Brain microvascular endothelial cell (primary cell): ENCODE data around the gene KDM5B.

ENCODE experiments used
- DNase-seq: peaks from one replicate; pipeline ENCODE4 v3.0.0-alpha.2; 2020
- H3K27ac ChIP-seq: fragments of 250-450 bp; sonication (Bioruptor Pico); 2 replicates; pipeline ENCODE4 v1.5.1; 2020; ENCODE audit warnings: mild to moderate bottlenecking, moderate library complexity
- H3K27me3 ChIP-seq: fragments of 250-450 bp; sonication (Bioruptor Pico); replicated peaks from 2 replicates; pipeline ENCODE4 v1.5.1; 2020; ENCODE audit warnings: mild to moderate bottlenecking
- H3K36me3 ChIP-seq: fragments of 250-450 bp; sonication (Bioruptor Pico); replicated peaks from 2 replicates; pipeline ENCODE4 v1.5.1; 2020; ENCODE audit warnings: mild to moderate bottlenecking
- H3K4me3 ChIP-seq: 2 replicates; pipeline ENCODE4 v1.5.1; 2011; ENCODE audit warnings: low read depth, mild to moderate bottlenecking, control low read depth, low read length, moderate library complexity
- in situ Hi-C: cut with HindIII; loops from 2 replicates; pipeline ENCODE4 v1.10.0; 2017; ENCODE audit warnings: low sequenced_read_pairs, low pct_ligation_motif_present
- TF ChIP-seq, protein P1 (sequence below): IDR thresholded peaks from 2 replicates; pipeline ENCODE4 v1.5.1; 2011; ENCODE audit warnings: low read depth, mild to moderate bottlenecking, moderate library complexity, low read length, control low read depth, inconsistent platforms; ENCODE audit errors: missing control alignments

The KDM5B gene

DNA sequence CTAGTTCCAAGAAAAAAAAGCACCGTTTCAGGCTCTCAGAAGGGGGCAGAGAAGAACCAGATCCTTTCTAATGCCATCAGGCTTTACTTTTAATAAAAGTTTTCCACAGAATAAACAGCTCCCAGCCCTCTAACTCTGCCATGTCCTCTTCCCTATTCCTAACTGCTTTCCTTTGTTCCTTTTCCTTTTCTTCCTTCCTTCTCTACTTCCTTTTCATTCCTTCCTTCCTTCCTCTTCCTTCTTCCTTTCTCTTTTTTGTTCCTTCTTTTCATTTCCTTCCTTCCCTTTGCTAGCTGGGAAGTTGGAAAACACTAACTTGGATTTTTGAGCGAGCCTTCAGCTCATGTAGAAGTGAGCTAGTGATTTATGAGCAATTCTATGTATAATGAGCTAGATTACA lies 46.2 kb downstream of the KDM5B start:
- in situ Hi-C loops: no loop called here
- H3K27me3 ChIP-seq: no peaks in the 10 kb centered on the region
- no peak for DNase-seq
- peaks cover 76% of the 10 kb centered on the region for H3K36me3 ChIP-seq
- no peak overlapping the region for H3K4me3 ChIP-seq
- H3K27ac ChIP-seq: no peak overlapping the region
- TF ChIP-seq, protein P1, sequence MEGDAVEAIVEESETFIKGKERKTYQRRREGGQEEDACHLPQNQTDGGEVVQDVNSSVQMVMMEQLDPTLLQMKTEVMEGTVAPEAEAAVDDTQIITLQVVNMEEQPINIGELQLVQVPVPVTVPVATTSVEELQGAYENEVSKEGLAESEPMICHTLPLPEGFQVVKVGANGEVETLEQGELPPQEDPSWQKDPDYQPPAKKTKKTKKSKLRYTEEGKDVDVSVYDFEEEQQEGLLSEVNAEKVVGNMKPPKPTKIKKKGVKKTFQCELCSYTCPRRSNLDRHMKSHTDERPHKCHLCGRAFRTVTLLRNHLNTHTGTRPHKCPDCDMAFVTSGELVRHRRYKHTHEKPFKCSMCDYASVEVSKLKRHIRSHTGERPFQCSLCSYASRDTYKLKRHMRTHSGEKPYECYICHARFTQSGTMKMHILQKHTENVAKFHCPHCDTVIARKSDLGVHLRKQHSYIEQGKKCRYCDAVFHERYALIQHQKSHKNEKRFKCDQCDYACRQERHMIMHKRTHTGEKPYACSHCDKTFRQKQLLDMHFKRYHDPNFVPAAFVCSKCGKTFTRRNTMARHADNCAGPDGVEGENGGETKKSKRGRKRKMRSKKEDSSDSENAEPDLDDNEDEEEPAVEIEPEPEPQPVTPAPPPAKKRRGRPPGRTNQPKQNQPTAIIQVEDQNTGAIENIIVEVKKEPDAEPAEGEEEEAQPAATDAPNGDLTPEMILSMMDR: no peak

DNA sequence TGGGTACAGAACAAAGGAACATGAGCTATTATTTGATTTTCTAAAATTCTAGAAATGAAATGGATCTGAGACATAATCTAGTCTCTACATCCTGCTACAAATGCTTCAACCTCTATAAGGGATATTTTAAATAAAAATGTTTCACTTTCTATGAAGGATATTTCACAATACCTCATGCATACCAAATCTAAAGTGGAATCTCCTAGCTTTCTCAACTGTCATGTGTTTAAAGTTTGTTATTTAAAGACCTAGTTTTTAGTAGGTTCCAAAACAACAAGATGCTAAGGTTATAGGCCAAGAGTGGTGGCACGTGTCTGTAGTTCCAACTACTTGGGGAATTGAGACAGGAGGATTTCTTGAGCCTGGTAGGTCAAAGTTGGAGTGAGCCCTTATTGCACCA lies 47.6 kb downstream of the KDM5B start:
- TF ChIP-seq, protein P1: no peak
- Histone ChIP-seq H3K27ac (no peak overlapping the region), H3K27me3 (no peaks in the 10 kb centered on the region), H3K36me3 (peaks cover 77% of the 10 kb centered on the region), H3K4me3 (no peak overlapping the region)
- in situ Hi-C loops: no loop called here
- no peak for DNase-seq

DNA sequence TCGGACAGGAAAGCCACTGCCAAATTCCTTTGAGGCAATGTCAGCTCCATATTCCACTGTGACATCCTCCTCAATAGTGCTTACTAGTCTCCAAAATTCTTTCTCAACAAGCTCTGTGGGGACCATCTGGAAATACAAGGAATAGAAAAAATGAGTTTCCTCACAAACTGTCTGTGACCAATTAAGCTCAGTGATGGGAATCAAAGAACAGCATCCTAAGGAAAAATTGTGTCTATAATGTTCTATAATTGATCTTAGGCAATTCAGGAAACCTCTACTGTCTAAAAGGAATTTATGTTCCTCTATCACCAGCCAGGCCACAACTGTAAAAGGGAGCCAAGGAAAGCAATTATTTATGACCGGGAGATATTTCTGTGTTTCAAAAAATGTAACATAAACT lies 51.8 kb downstream of the KDM5B start:
- no peak overlapping the region for H3K27ac ChIP-seq
- H3K4me3 ChIP-seq: no peak overlapping the region
- no peaks in the 10 kb centered on the region for H3K27me3 ChIP-seq
- no peak for DNase-seq
- in situ Hi-C loops: no loop called here
- TF ChIP-seq, protein P1: no peak
- H3K36me3 ChIP-seq: peaks cover 80% of the 10 kb centered on the region

DNA sequence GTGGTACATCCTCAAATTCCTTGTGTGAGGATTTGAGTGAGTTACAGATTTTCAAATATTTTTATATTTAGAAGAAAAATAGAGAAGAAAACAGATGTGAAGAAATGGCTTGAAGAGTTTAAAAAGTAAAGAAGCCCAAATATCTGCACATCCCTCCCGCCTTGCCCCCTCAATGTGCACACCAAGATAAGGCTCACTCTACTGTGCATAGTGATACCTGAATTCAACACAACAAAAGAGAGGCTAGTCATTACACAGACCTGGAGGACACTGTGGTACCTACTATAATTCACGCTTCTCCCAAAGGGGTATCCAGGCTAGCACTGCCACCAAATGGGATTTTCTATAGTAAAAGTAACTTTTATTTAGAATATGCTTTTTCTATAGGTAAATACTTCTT lies 53.9 kb downstream of the KDM5B start:
- in situ Hi-C loops: no loop called here
- DNase-seq: no peak
- Histone ChIP-seq H3K27ac (no peak overlapping the region), H3K4me3 (no peak overlapping the region), H3K27me3 (no peaks in the 10 kb centered on the region), H3K36me3 (peaks cover 86% of the 10 kb centered on the region)
- TF ChIP-seq, protein P1: no peak

DNA sequence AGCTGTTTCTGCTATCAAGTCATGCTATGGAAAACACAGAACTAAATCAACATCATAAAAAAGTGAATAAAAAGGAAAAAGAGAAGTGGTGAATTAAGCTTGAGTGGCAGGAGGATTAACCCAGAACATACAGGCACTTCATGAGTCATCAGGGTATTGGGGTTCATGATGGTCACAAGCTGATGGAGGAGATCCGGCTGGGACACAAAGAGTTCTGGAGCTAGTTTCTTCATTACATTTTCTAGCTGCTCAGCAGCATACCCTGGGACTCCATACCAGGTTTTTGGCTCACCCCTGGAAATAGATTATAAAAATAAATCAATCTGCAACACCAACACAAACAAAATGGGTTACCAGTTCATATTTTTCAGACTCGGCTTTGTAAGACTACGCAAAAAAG lies 55.4 kb downstream of the KDM5B start:
- TF ChIP-seq, protein P1: no peak
- DNase-seq: no peak
- in situ Hi-C loops: no loop called here
- peaks cover 84% of the 10 kb centered on the region for H3K36me3 ChIP-seq
- H3K4me3 ChIP-seq: no peak overlapping the region
- no peak overlapping the region for H3K27ac ChIP-seq
- H3K27me3 ChIP-seq: no peaks in the 10 kb centered on the region

DNA sequence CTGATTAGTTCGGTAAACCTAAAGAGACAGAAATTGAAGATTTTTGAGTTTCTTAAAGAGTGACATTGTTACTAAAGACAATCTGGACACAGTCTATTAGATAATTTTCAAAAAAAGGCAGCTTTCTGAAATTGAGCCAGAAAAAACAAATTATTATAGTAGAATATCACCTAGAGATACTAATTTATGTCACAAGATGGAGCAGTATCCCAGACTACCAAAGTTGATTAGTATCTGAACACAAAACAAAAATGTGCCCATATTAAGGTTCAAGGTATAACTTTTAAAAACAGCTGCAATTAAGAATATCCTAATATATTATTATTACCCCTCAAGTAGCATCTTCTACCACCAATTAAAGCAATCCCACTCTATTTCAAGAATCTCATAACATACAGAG lies 57.5 kb downstream of the KDM5B start:
- in situ Hi-C loops: no loop called here

More for the DNA sequence above, 57.5 kb downstream of the KDM5B start:
- Histone ChIP-seq H3K36me3 (peaks cover 75% of the 10 kb centered on the region), H3K27ac (no peak overlapping the region), H3K4me3 (no peak overlapping the region), H3K27me3 (no peaks in the 10 kb centered on the region)
- no peak for DNase-seq
- TF ChIP-seq, protein P1: no peak
